KOPT-K1 (cell line): ENCODE results near the gene LAMB3.

Experiments used
- H3K27ac ChIP-seq: fragments of 200-600 bp; sonication (generic); 2 replicates; pipeline ENCODE4 v1.5.1; 2016; ENCODE audit warnings: antibody characterized with exemption, mild to moderate bottlenecking, low read depth, low read length; ENCODE audit not compliant: poor library complexity, severe bottlenecking
- H3K36me3 ChIP-seq: fragments of 200-600 bp; sonication (generic); 2 replicates; pipeline ENCODE4 v1.5.1; 2017; ENCODE audit warnings: antibody characterized with exemption, mild to moderate bottlenecking, low read length, moderate library complexity; ENCODE audit not compliant: insufficient read depth
- H3K9me3 ChIP-seq: fragments of 200-600 bp; sonication (generic); 2 replicates; pipeline ENCODE4 v1.5.1; 2017; ENCODE audit warnings: antibody characterized with exemption, low read length, mild to moderate bottlenecking; ENCODE audit not compliant: insufficient read depth, poor library complexity, severe bottlenecking

LAMB3 gene

GRCh38 chr1:209673631-209674417 is 21.6 kb upstream of the LAMB3 start:
- H3K27ac ChIP-seq = no peak overlapping the region
- no peaks in the 10 kb centered on the region for H3K9me3 ChIP-seq
- H3K36me3 ChIP-seq = no peaks in the 10 kb centered on the region

GRCh38 chr1:209672705-209673630 is 20.7 kb upstream of the LAMB3 start:
- H3K27ac ChIP-seq = no peak overlapping the region
- no peaks in the 10 kb centered on the region for H3K9me3 ChIP-seq
- H3K36me3 ChIP-seq = no peaks in the 10 kb centered on the region

GRCh38 chr1:209670441-209671082 is 18.3 kb upstream of the LAMB3 start:
- Histone ChIP-seq H3K27ac (no peak overlapping the region), H3K36me3 (no peaks in the 10 kb centered on the region), H3K9me3 (no peaks in the 10 kb centered on the region)

- no peaks in the 10 kb centered on the region for H3K9me3 ChIP-seq
- H3K36me3 ChIP-seq = no peaks in the 10 kb centered on the region
- H3K27ac ChIP-seq = no peak overlapping the region
Observed at GRCh38 chr1:209667708-209668107, 15.5 kb upstream of the LAMB3 start.

- Histone ChIP-seq H3K27ac (no peak overlapping the region), H3K36me3 (no peaks in the 10 kb centered on the region), H3K9me3 (no peaks in the 10 kb centered on the region)
Observed at GRCh38 chr1:209667103-209667502, 14.9 kb upstream of the LAMB3 start.

GRCh38 chr1:209662879-209663327 is 10.7 kb upstream of the LAMB3 start:
- H3K27ac ChIP-seq = no peak overlapping the region
- H3K36me3 ChIP-seq = no peaks in the 10 kb centered on the region
- no peaks in the 10 kb centered on the region for H3K9me3 ChIP-seq

- Histone ChIP-seq H3K36me3 (no peaks in the 10 kb centered on the region), H3K9me3 (no peaks in the 10 kb centered on the region), H3K27ac (no peak overlapping the region)
Observed at GRCh38 chr1:209661071-209661470, 8.8 kb upstream of the LAMB3 start.

- Histone ChIP-seq H3K27ac (no peak overlapping the region), H3K36me3 (no peaks in the 10 kb centered on the region), H3K9me3 (no peaks in the 10 kb centered on the region)
Observed at GRCh38 chr1:209659909-209660308, 7.7 kb upstream of the LAMB3 start.

- H3K36me3 ChIP-seq = no peaks in the 10 kb centered on the region
- no peak overlapping the region for H3K27ac ChIP-seq
- H3K9me3 ChIP-seq = no peaks in the 10 kb centered on the region
Observed at GRCh38 chr1:209657918-209658317, 5.7 kb upstream of the LAMB3 start.

- Histone ChIP-seq H3K27ac (no peak overlapping the region), H3K36me3 (no peaks in the 10 kb centered on the region), H3K9me3 (no peaks in the 10 kb centered on the region)
Observed at GRCh38 chr1:209657140-209657879, 5.1 kb upstream of the LAMB3 start.

GRCh38 chr1:209655411-209656231 is 3.4 kb upstream of the LAMB3 start:
- H3K9me3 ChIP-seq = no peaks in the 10 kb centered on the region
- H3K36me3 ChIP-seq = no peaks in the 10 kb centered on the region
- H3K27ac ChIP-seq = no peak overlapping the region

- Histone ChIP-seq H3K36me3 (no peaks in the 10 kb centered on the region), H3K27ac (no peak overlapping the region), H3K9me3 (no peaks in the 10 kb centered on the region)
Observed at GRCh38 chr1:209653915-209654351, 1.7 kb upstream of the LAMB3 start.

- Histone ChIP-seq H3K9me3 (no peaks in the 10 kb centered on the region), H3K27ac (no peak overlapping the region), H3K36me3 (no peaks in the 10 kb centered on the region)
Observed at GRCh38 chr1:209652873-209653401, 712 bp upstream of the LAMB3 start.
